ENCODE data around the gene LSM7.

Gene LSM7

DNA sequence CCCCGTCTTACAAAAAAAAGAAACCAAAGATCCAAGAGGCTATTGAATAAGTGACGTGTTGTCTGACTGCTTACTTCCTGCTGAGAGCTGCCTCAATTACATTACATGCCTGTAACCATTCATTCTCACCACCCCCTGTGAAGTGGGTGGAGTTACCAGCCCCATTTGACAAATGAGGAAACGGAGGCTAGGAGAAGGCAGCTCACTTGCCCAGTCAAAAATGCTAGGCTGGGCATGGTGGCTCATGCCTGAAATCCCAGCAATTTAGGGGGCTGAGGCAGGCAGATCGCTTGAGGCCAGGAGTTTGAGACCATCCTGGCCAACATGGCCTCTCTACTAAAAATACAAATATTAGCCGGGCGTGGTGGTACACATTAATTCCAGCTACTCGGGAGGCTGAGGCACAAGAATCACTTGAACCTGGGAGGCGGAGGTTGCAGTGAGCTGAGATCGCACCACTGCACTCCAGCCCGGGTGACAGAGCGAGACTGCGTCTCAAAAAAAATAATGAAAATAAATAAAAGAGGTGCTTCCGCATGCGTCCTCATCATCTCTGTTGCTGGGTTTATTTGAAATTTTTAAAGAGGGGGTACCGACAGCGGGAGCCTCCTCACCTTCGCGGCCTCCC is 499 bp downstream of the LSM7 start:
- Mint-ChIP-seq H3K4me1 (ENCODE audit: low read depth) (peaks cover 35% of the 10 kb centered on the region), H3K4me3 (peak overlapping the region; percentile 99), H3K27ac (peak overlapping the region; percentile 99), H3K27me3 (ENCODE audit: low read depth) (no peaks in the 10 kb centered on the region), H3K9me3 (no peaks in the 10 kb centered on the region), H3K36me3 (ENCODE audit: low read depth) (peaks cover 30% of the 10 kb centered on the region)
- peak; percentile 69 for DNase-seq (ENCODE audit: low spot score)

DNA sequence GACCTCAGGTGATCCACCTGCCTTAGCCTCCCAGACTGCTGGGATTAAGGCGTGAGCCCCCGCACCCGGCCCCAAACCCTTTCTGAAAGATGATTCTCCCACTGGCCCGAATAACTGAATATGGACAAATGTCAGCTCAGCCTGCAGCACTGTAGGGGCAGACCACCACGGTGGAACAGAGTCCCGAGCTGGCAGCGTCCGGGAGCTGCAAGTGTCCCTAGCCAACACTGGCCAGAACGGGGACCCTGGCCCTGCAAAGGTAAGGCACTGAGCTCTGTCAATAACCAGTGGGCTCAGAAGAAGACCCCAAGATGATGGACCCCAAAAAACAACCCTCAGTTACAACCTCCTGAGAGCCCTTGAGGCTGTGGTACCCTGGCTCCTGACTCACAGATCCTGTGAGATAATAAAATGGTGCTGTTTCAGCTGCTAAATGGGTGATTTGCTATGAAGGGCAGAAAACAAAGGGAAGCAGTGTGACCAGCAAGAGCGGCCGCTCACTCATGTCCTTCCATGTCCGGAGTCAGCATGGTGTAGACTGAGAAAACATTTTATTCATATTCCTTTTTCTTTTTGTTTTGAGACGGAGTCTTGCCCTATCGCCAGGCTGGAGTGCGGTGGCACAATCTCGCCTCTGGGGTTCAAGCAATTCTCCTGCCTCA is 1.6 kb downstream of the LSM7 start:
- Mint-ChIP-seq H3K9me3 (no peaks in the 10 kb centered on the region), H3K27me3 (ENCODE audit: low read depth) (no peaks in the 10 kb centered on the region), H3K27ac (peak overlapping the region; percentile 99), H3K4me1 (ENCODE audit: low read depth) (peaks cover 31% of the 10 kb centered on the region), H3K4me3 (peak overlapping the region; percentile 99), H3K36me3 (ENCODE audit: low read depth) (peaks cover 30% of the 10 kb centered on the region)
- no peak for DNase-seq (ENCODE audit: low spot score)

DNA sequence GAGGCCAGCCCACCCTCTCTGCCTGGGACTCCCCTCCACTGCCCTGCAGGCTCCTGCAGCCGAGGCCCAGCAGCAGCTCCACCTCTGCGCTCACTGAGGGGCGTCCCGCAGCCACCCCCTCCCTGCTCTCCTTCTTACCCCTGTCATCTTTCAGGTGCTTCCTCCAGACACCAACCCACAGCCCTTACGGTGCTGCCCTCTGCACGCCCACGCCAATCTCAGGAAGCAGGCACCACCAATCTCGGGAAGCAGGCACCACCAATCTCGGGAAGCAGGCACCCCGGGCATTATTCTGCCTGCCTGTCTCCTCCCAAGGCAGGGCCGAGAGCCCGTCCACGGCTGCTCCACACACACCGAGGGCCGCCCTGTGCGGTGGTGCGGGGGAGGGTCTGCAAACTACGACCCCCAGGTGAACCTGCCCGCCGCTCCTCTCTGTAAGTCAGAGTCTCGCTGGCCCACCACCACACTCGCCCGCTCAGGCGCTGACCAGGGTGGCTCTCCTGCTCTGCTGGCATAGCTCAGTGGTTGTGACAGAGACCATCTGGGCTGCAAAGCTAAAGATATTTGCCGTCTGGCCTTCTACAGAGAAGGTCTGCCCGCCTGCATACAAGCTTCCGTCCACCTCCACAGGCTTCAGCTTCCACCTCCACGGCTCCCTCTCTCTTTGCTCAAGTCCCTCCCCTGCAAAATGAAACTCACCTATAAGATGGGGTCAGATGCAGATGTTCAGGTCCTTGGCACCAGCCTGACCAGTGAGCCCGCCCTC is 2.9 kb downstream of the LSM7 start:
- Mint-ChIP-seq H3K4me1 (ENCODE audit: low read depth) (peaks cover 31% of the 10 kb centered on the region), H3K36me3 (ENCODE audit: low read depth) (peaks cover 30% of the 10 kb centered on the region)

GRCh38 chr19:2324220-2324948 is 4.0 kb downstream of the LSM7 start:
- peaks cover 24% of the 10 kb centered on the region for H3K4me1 Mint-ChIP-seq (ENCODE audit: low read depth)
- H3K4me3 Mint-ChIP-seq: no peak overlapping the region
- H3K36me3 Mint-ChIP-seq (ENCODE audit: low read depth): peaks cover 27% of the 10 kb centered on the region
- no peak for DNase-seq (ENCODE audit: low spot score)
- no peaks in the 10 kb centered on the region for H3K27me3 Mint-ChIP-seq (ENCODE audit: low read depth)
- H3K27ac Mint-ChIP-seq: peak overlapping the region; percentile 8
- H3K9me3 Mint-ChIP-seq: no peaks in the 10 kb centered on the region

More for the DNA sequence above, 2.9 kb downstream of the LSM7 start:
- H3K27me3 Mint-ChIP-seq (ENCODE audit: low read depth): no peaks in the 10 kb centered on the region
- H3K9me3 Mint-ChIP-seq: no peaks in the 10 kb centered on the region
- peak overlapping the region; percentile 25 for H3K4me3 Mint-ChIP-seq
- no peak for DNase-seq (ENCODE audit: low spot score)
- H3K27ac Mint-ChIP-seq: peak overlapping the region; percentile 73

DNA sequence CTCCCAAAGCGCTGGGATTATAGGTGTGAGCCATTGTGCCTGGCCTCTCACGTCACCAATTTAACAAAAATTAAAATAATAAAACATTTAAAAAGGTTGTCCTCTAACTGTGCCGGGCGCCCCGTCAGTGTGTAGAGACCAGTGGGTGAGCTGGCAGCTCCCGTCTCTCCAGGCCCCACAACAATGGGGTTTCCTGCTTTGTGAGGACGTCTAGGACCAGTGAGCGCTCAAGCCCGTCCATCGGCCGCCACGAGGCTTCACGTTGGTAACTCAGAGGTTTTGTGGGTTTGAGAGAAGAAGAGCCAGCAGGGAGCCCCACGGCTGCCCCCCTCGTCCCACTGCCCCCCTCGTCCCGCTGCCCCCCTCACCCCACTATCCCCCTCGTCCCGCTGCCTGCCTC is 4.7 kb downstream of the LSM7 start:
- Mint-ChIP-seq H3K4me3 (no peak overlapping the region), H3K36me3 (ENCODE audit: low read depth) (peaks cover 25% of the 10 kb centered on the region), H3K27ac (no peak overlapping the region), H3K9me3 (no peaks in the 10 kb centered on the region), H3K4me1 (ENCODE audit: low read depth) (peaks cover 21% of the 10 kb centered on the region), H3K27me3 (ENCODE audit: low read depth) (no peaks in the 10 kb centered on the region)
- no peak for DNase-seq (ENCODE audit: low spot score)

DNA sequence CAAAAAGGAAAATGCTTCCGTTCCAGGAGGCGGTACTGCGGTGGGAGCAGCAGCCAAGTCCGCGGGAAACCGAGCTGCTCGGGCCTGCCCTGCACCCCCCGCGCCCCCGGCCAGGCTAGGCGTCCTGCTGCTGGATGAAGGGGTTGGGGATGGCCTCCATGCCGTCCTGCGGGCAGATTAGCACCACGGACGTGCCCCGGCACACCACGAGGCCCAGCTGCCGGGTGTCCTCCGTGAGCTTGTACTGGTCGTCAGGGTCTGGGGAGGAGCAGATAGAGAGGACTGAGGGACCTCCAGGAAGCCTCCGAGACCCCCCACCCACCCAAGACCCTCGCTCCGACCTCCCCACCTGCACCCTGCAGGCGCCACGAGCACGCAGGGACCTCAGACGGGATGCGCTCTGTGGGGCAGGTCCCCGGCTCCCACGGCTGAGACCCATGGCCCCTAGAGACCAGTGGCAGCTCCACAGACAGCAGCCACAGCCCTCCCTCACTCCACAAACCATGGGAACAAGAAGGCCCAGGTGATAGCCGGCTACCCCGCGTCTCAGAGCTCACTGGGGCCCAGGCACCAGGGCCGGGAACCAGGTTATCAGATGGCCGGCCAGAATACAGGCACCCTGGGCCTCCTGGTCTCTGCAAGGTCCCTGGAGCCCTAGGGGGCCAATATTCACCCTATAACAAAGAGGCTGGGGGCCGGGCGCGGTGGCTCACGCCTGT is 6.7 kb downstream of the LSM7 start:
- H3K9me3 Mint-ChIP-seq: no peaks in the 10 kb centered on the region
- no peaks in the 10 kb centered on the region for H3K27me3 Mint-ChIP-seq (ENCODE audit: low read depth)
- no peak overlapping the region for H3K4me3 Mint-ChIP-seq
- peaks cover 14% of the 10 kb centered on the region for H3K36me3 Mint-ChIP-seq (ENCODE audit: low read depth)
- H3K4me1 Mint-ChIP-seq (ENCODE audit: low read depth): peaks cover 12% of the 10 kb centered on the region
- no peak for DNase-seq (ENCODE audit: low spot score)
- no peak overlapping the region for H3K27ac Mint-ChIP-seq

- no peak overlapping the region for H3K27ac Mint-ChIP-seq
- no peak for DNase-seq (ENCODE audit: low spot score)
- peaks cover 10% of the 10 kb centered on the region for H3K36me3 Mint-ChIP-seq (ENCODE audit: low read depth)
- no peaks in the 10 kb centered on the region for H3K27me3 Mint-ChIP-seq (ENCODE audit: low read depth)
- H3K4me3 Mint-ChIP-seq: no peak overlapping the region
- H3K9me3 Mint-ChIP-seq: no peaks in the 10 kb centered on the region
- H3K4me1 Mint-ChIP-seq (ENCODE audit: low read depth): peaks cover 8% of the 10 kb centered on the region
Measured at GRCh38 chr19:2320939-2321338, 7.4 kb downstream of the LSM7 start.

- Mint-ChIP-seq H3K36me3 (ENCODE audit: low read depth) (peaks cover 5% of the 10 kb centered on the region), H3K4me1 (ENCODE audit: low read depth) (peaks cover 4% of the 10 kb centered on the region), H3K27me3 (ENCODE audit: low read depth) (peaks cover 1% of the 10 kb centered on the region), H3K4me3 (no peak overlapping the region), H3K27ac (no peak overlapping the region), H3K9me3 (peaks cover 2% of the 10 kb centered on the region)
- DNase-seq (ENCODE audit: low spot score): no peak
Measured at GRCh38 chr19:2320049-2320448, 8.3 kb downstream of the LSM7 start.

DNA sequence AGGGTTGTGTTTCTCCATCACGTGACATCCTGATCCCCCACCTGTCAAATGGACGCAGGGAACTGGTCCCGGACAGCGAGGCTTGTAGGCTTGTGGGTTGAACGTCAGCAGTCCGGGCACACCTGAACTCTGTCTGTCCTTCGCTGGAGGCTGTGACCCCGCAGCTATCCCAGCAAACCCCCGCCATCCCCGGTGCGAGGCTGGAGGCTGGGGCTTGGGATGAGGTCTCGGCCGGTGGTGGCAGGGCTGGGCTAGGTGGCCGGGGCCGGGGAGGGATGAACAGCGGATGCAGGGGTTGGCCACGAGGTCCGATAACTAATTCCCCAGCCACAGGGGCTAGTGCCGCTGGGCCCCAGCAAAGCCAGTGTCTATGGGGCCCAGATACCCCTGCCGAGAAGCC is 8.8 kb downstream of the LSM7 start:
- peaks cover 4% of the 10 kb centered on the region for H3K4me1 Mint-ChIP-seq (ENCODE audit: low read depth)
- no peak overlapping the region for H3K27ac Mint-ChIP-seq
- no peak overlapping the region for H3K4me3 Mint-ChIP-seq
- H3K36me3 Mint-ChIP-seq (ENCODE audit: low read depth): peaks cover 2% of the 10 kb centered on the region
- peaks cover 5% of the 10 kb centered on the region for H3K27me3 Mint-ChIP-seq (ENCODE audit: low read depth)
- peaks cover 7% of the 10 kb centered on the region for H3K9me3 Mint-ChIP-seq
- DNase-seq (ENCODE audit: low spot score): no peak

GRCh38 chr19:2318923-2319322 is 9.5 kb downstream of the LSM7 start:
- Mint-ChIP-seq H3K36me3 (ENCODE audit: low read depth) (peaks cover 2% of the 10 kb centered on the region), H3K4me1 (ENCODE audit: low read depth) (peaks cover 2% of the 10 kb centered on the region), H3K27me3 (ENCODE audit: low read depth) (peaks cover 9% of the 10 kb centered on the region), H3K4me3 (no peak overlapping the region), H3K9me3 (peaks cover 7% of the 10 kb centered on the region), H3K27ac (no peak overlapping the region)
- DNase-seq (ENCODE audit: low spot score): no peak

DNA sequence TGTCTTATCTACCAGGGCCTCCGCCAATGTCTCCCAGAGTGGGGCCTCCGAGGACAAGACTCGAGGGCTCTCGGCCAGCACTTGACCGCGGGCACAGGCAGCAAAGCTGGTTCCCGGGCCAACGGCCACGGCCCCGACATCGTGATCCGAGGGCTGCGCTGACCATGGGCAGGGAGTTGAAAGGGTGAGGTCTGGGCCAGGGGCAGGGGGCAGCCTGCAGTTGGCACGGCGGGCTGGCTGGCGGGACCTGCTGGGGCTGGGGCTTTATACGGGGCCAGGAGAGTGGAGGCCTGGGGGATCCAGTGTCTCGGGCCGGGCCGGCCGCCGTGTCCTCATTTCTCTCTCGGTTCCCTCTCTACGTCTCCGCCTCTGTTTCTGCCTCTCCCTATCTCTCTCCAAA is 10.6 kb downstream of the LSM7 start:
- no peaks in the 10 kb centered on the region for H3K36me3 Mint-ChIP-seq (ENCODE audit: low read depth)
- no peak for DNase-seq (ENCODE audit: low spot score)
- peaks cover 19% of the 10 kb centered on the region for H3K27me3 Mint-ChIP-seq (ENCODE audit: low read depth)
- H3K4me3 Mint-ChIP-seq: no peak overlapping the region
- H3K9me3 Mint-ChIP-seq: peaks cover 7% of the 10 kb centered on the region
- no peak overlapping the region for H3K27ac Mint-ChIP-seq
- H3K4me1 Mint-ChIP-seq (ENCODE audit: low read depth): peaks cover 2% of the 10 kb centered on the region

- DNase-seq (ENCODE audit: low spot score): no peak
- H3K4me3 Mint-ChIP-seq: no peak overlapping the region
Measured at GRCh38 chr19:2317300-2317699, 11.1 kb downstream of the LSM7 start.

GRCh38 chr19:2315818-2316353 is 12.5 kb downstream of the LSM7 start:
- Mint-ChIP-seq H3K27me3 (ENCODE audit: low read depth) (peaks cover 19% of the 10 kb centered on the region), H3K4me3 (no peak overlapping the region)
- no peak for DNase-seq (ENCODE audit: low spot score)

More at GRCh38 chr19:2317300-2317699, 11.1 kb downstream of the LSM7 start:
- no peak overlapping the region for H3K27ac Mint-ChIP-seq
- peaks cover 2% of the 10 kb centered on the region for H3K4me1 Mint-ChIP-seq (ENCODE audit: low read depth)
- peaks cover 19% of the 10 kb centered on the region for H3K27me3 Mint-ChIP-seq (ENCODE audit: low read depth)
- H3K36me3 Mint-ChIP-seq (ENCODE audit: low read depth): no peaks in the 10 kb centered on the region
- H3K9me3 Mint-ChIP-seq: peaks cover 7% of the 10 kb centered on the region

More at GRCh38 chr19:2315818-2316353, 12.5 kb downstream of the LSM7 start:
- Mint-ChIP-seq H3K36me3 (ENCODE audit: low read depth) (no peaks in the 10 kb centered on the region), H3K27ac (no peak overlapping the region), H3K4me1 (ENCODE audit: low read depth) (peaks cover 2% of the 10 kb centered on the region), H3K9me3 (peaks cover 7% of the 10 kb centered on the region)
